Left renal pelvis (tissue), 4 donors: ENCODE data around the gene GBP2. TPM values are rescaled to one million over a fixed set of nuclear protein-coding genes. Genes with fewer than 3 reads are reported as not detected.

Experiments
- DNase-seq, 4 donors: peaks; one replicate each; pipeline ENCODE4 v3.0.0-alpha.2; 2013; ENCODE audit warnings: low read depth in 4 of 4, low spot score in 3 of 4
- polyA plus RNA-seq, 4 donors: library from polyadenylated mRNA; unstranded; fragments of 120-200 nt; gene quantifications; one replicate each; pipeline ENCODE4 v1.2.1, GENCODE V29; 2013; ENCODE audit not compliant: insufficient read length in 4 of 4

GBP2 gene, protein sequence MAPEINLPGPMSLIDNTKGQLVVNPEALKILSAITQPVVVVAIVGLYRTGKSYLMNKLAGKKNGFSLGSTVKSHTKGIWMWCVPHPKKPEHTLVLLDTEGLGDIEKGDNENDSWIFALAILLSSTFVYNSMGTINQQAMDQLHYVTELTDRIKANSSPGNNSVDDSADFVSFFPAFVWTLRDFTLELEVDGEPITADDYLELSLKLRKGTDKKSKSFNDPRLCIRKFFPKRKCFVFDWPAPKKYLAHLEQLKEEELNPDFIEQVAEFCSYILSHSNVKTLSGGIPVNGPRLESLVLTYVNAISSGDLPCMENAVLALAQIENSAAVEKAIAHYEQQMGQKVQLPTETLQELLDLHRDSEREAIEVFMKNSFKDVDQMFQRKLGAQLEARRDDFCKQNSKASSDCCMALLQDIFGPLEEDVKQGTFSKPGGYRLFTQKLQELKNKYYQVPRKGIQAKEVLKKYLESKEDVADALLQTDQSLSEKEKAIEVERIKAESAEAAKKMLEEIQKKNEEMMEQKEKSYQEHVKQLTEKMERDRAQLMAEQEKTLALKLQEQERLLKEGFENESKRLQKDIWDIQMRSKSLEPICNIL
- polyA plus RNA-seq, result 1 to 10 TPM; 1.5 to 4.3 (median 3.0) TPM

DNA sequence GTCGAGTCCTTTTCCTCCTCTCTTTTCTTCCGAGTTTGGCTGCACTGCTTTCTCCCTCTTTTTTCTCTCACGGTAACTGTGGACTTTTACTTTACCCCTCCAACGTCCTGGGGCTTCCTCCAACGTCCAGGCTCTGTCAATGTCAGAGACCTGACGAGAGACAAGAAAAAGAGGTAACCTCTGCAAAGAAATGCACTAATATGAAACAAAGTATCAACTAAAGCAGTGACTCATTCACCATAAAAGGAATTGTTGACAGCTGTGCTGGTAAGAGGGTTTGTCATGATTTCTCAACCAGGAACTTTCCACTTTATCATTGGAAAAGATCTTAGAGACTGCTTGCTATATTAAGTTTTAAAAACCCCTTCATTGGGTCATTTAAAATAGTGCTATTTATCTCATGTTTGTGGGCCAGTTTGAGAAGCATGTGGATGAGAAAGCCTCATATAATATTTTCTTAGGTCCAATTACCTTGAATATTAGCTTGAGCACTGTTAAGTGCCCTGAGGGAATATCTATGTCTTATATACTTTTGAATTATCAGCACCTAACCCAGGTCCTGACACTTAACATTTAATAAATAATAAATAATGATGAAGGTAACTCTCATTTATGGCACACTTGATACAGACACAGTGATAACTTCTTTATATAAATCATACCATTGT lies at the start of gene GBP2:
TSS of gene GBP2 (minus strand) at position 202 of the 668 bp plus-strand sequence. CDS start 4,148 bp downstream, outside the sequence.
- DNase-seq, result no peak

DNA sequence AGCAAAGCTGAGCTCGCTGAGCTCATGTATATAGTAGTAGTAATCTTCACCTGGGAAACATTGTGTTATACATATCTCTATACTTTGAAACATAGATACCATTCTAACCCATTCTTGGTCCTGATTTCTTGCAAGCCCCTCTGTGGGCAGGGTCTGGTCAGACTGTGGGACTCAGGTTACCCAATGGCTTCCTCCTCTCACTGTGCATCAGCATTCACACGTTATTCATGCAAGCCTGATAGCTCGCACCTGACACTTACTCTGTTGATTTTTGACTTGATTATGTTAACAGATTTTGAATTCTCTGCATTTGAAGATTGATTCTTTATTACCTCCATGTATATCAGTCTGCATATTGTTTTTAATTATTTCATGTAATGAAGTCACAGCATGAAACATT lies 48.6 kb upstream of the GBP2 start:
- DNase-seq, result no peak

DNA sequence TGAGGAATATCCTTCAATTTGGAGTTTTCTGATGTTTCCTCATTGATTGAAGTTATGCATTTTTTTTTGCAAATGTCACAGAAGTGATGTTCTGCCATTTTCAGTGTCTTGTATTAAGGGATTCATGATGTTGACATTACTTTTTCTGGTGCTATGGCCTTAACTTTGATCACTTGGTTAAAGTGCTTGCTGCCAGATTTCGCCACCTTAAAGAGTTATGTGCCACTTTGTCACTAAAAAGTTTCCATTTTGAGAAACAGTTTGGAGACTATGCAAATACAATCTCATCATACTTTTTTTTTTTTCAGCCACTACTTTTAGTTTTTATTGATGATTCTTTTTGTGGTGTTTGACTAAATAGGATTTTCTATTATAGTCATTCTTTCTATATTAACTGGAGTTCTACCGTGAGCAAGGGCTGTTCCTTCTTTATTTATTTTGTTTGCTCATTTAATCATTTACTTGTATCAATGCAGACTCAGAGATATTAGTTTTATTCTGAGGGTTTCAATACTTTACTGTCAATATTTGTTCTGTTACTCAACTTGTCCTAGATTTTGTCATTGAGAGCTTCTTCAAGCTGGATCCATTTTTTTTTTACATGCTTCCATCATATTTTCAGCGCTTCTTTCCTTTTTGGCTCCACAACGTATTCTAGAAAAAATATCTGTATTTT lies 46.7 kb upstream of the GBP2 start:
- no peak for DNase-seq

DNA sequence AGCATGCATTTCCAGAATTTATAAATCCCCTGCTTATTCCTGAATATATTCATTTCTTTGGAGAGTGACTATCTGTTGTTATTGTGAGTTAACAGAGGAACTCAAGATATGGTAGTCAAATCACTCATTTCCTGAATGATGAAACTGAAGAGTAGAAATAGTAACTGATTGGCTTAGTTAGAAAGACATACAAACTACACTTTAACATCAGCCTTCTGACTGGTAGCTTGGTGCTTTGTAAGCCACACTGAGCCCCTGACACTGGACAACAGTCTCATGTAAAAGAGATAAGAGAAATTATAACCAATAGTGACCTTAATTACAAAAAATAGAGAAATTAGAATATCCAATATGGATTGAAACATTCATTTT lies 45.1 kb upstream of the GBP2 start:
- no peak for DNase-seq

DNA sequence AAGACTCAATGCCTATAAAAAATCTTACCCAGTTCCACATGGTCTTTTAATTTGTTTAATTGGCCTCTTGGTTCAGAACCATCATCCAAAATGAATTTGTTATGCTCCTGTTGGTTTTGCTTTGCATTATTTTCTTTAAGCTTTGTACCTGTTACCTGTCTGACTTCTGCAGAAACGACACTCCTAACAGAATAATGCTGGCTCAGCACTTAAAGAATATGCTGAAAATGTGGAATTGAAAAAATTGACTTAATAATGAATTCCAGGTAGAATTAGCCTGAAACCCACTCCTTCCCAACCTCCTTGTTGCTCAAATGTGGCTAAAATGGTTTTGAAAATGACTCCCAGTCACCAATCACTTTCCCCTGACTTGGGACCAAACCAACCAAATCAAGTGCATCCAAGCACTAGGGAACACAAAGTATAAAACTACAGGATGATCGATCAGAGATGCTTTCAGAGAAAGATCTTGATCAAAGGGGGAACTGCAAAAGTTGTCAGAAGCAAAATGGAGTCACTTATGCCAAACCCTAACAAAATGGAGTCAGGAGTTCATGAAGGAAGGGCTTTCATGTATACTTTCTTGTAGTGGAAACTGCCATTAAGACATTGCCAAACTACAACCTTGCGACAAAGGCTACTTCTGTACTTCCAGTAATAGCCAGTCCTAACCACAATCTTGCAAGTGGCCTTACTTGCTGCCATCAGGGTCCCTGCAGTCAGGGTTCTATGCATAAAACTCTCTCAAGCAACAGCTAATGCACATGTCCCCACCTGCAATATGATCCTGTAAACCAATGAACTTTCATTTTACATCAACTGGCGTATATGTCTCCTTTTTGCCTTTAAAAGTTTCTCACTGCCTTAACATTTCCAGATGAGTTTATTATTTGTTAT lies 44.5 kb upstream of the GBP2 start:
- no peak for DNase-seq

DNA sequence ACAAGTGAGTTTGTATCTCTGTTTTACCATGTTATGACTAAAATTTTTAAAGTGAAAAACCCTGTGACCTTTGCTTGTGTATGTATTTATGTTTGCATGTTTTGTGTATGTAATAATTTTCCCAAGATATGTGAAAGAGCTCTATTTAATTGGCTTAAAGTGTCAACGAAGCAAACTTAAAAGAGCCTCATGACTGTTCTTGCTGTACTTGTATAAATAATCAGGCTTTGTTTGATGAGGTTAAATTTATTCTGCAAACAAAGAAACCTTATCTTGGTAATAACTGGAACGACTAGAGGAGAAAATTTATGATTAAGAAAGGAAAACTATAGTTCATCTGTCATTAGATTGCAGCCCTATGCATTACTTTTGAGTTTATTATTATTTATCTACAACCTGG lies 43.3 kb upstream of the GBP2 start:
- no peak for DNase-seq

DNA sequence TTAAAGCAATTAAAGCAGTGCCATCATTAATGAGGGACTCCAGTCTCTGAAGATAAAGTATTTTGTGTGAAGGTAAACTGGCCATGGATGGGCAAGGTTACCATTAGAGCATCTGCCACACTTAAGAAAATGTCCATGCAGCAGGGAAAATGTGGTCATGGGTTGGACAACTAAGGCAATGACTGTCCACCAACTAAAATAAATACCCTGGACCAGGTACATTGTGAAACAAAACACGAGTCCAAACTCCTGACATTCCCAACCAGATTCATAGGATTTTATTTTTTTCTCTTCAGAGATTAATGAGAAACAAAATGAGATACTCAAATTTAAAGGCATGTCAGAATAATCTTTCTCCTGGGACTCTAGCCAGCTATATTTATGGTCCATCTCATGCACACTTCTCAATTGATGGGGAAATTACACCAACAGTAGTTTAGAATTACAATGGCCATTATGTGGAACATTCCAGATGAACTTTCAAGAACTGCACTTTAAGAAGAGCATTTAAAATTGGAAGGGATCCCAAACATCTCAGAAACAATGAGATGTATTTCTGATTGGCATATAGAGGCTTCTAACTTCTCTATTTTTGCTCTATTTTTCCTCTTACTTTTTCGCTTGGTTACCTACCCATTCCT lies 41.8 kb upstream of the GBP2 start:
- DNase-seq, result no peak

DNA sequence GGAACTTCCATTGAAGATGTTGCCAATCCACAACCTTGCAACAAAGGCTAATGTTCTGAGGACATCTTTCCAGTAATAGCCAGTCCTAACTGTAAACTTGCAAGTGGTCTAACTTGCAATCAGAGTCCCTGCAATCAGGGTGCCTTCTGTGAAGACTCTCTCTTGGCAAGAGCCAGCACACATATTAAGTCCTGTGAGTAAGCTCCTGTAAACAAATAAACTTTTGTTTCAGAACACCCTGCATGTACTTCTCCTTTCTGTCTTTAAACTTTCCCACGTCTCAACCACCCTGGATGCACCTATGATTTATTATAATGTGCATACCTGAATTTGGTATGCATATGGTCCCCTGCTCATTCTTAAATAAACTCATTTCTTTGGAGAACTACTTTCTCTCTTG lies 40.8 kb upstream of the GBP2 start:
- DNase-seq, result no peak

DNA sequence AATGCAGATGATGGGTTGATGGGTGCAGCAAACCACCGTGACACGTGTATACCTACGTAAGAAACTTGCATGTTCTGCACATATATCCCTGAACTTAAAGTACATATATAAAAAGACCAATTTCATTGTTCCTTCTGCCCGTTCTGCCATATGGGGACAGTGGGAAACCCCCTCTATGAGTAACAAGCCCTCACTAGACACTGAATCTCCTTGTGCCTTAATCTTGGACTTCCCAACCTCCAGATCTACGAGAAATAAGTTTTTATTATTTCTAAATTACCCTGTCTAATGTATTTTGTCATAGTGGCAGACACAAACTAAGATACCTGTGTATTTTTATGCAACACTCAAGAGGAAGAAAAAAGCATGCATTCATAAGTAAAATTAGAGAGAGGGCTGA lies 39.9 kb upstream of the GBP2 start:
- no peak for DNase-seq

DNA sequence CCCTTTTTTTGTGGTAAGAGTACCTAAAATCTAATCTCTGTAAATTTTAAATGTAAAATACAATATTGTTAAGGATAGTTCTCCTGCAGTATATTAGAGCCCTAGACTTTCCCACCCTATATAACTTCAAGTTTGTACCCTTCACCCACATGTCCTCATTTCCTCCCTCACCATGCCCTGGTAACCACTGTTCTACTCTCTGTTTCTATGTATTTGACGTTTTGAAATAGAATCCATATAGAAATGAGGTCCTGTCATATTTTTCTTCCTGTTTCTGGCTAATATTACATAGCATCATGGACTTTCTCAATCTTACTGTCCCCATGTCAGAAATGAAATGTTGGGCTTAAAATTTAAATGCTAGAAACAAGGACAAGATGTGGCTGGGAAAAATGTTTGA lies 25.1 kb upstream of the GBP2 start:
- no peak for DNase-seq

DNA sequence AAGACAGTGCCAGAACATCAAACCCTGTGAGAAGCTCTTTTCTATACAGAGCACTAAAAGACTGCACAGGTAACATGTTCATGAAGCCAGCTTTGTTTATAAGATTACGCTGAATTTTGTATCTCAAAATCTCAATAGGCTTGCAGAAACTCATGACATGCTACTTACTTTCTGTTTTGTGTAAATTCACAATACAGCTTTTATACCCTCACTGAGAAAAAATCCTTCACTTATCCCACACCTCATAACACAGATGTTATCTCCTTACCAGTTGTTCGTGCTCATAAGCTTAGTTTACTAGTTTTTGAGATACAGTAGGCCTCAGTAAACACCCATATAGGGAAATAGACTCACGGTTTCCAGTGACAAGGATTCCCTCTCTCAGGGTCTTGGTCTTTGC lies 24.1 kb upstream of the GBP2 start:
- no peak for DNase-seq

DNA sequence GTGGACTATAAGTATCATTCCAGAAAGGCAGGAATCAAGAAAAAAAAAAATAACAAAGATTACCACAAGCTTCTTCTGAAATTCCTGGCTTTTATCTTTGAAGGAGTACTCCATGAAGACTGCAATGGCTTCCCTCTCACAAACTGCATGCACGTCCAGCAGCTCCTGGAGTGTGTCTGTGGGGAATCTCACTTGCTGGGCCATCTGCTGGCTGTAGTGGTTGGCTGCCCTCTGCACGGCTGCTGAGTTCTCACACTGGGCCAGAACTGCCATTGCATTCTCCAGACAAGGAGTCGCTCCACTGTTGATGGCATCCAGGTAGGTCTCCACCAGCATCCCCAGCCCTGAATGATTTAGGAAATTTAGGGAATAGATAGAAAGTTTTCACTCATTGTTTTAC lies 23.3 kb upstream of the GBP2 start:
- DNase-seq, result no peak

DNA sequence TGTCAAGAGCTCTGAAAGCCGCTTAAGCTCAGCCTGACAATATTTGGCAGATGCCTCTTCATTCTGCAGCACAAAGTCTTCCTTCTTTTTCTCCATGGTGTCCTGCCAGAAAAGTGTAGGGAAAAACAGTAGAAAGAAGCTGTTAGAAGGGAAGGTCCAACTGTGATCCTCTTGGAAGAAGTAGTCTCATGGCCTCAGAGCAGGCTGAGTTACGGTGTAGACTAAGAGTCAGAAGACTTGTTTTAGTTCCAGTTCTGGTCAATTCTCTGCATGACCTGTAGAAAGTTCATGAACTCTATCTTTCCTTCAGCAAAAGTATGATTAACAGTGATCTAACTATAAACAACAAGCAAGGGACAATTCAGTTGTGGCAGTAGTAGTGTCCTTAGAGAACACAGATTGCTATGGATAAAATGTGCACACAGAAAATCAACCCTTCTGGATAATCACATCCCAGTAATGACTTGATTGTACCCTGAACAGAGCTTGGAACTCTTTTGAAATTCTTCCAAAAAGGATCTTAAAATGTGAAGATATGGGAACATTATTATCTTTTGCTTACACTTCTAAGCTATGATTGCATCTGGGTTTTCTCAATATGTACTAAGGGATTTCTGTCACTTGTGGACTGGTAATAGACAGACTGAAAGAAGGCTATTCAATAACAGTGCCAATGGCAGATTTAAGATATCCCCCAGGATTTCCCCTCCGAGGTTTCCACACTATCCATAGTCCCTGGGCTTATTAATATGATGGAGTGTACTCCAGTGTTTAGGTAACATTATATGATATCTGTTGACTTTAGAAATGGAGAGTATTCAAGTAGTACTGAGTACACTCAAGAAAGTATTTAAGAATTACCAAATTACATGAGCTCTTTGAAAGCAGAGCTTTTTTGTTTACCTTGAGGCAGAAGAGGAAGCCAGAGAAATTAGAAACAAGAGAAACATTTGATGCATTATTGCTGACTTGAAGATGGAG lies 22.1 kb upstream of the GBP2 start:
- DNase-seq, result no peak

DNA sequence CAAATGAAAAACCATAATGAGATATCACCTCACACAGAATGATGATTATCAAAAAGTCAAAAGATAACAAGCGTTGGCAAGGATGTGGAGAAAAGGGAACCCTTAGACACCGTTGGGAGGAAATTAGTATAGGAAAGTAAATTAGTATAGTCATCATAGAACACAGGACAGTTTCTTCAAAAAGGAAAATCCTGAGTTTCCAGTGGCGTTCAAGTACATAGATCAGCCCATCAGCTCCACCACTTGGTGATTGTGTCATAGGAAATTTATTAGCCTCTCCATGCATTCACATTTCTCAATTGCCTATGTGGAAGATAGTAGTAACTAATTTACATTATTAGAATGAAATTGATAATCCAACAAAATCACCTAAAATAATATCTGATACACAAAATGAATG lies 20.8 kb upstream of the GBP2 start:
- DNase-seq, result no peak

DNA sequence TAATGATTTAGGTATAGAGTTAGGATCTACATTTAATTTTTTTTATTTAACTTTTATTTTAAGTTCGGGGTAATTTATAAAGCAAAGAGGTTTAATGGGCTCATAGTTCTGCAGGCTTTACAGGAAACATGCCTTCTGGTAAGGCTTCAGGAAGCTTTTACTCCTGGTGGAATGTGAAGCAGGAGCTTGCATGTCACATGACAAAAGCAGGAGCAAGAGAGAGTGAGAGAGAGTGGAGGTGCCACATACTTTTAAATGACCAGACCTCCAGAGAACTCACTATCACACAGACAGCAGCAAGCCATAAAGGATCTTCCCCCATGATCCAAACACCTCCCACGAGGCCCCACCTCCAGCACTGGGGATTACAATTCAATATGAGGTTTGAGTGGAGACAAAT lies 17.6 kb upstream of the GBP2 start:
- no peak for DNase-seq

DNA sequence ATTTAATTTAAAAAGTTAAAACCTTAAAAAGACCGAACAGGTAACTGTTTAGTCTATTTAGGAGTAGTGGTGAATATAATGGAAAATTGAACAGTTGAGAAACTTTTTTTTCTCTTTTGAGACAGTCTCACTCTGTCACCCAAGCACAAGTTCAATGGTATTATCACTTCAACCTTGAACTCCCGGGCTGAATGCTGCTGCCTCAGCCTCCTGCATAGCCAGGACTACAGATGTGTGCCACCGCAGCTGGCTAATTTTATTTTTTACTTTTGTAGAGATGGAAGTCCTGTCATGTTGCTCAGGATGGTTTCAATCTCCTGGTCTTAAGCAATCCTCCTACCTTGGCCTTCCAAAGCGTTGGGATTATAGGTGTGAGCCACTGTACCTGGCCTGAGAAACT lies 16.2 kb upstream of the GBP2 start:
- DNase-seq, result no peak

DNA sequence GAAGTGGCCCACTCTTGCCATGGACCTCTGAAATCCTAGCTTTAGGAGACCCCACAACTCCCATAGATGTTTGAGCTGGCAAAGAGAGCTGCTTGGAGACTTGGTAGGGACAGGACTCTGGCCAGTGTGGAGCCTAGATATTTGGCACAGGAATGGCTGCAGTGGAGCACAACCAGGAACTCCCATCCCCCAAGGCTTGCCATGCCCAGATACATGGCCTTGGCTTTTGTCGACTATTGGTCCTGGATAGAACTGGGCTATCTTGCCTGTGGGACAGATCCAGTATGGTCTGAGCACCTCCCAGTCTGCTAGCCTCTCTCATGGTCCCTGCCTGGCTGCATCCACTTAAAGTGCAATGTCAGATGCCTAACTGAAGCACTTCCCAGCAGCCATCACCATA lies 7.8 kb upstream of the GBP2 start:
- no peak for DNase-seq

DNA sequence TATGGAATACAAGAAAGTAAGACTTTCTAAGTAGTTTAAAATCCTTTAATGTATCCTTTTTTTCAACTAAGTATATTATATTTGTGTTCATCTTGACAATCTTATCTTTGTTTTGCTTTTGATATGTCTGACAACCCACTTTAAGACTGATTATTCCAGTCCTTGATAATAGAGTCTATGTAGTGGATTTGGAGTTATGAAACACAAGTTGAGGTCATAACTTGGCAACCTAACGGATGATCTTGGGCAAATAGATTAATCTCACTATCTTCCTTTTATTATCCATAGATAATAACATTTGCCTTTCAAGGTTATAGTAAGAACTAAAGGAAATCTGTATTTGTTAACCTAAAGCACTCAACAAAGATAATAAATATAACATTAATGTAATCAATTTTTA lies 4.8 kb upstream of the GBP2 start:
- no peak for DNase-seq

DNA sequence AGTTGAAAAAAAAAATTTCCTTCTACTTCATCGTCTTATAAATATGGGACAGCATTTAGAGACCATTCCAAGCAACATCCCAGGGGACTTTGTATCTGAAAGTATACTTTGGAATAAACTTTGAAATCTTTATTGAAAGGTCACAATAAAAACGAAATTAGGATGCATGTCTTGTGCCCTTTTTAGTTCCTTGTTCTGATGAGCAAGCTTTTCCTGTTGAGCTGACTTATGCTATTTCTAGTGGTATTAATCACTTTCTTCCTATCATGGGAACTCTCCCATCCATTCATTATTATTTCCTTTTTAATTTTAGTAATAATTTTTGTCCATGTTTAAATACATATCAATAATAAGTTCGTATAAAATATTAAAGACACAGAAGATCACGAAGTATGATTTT lies 4.0 kb upstream of the GBP2 start:
- DNase-seq, result no peak
